Fibroblast of gingiva (primary cell): ENCODE results near the gene TAX1BP3.

Source experiments
- DNase-seq: peaks from one replicate; pipeline ENCODE4 v3.0.0-alpha.2; 2011; ENCODE audit warnings: low read depth

The TAX1BP3 gene

DNA sequence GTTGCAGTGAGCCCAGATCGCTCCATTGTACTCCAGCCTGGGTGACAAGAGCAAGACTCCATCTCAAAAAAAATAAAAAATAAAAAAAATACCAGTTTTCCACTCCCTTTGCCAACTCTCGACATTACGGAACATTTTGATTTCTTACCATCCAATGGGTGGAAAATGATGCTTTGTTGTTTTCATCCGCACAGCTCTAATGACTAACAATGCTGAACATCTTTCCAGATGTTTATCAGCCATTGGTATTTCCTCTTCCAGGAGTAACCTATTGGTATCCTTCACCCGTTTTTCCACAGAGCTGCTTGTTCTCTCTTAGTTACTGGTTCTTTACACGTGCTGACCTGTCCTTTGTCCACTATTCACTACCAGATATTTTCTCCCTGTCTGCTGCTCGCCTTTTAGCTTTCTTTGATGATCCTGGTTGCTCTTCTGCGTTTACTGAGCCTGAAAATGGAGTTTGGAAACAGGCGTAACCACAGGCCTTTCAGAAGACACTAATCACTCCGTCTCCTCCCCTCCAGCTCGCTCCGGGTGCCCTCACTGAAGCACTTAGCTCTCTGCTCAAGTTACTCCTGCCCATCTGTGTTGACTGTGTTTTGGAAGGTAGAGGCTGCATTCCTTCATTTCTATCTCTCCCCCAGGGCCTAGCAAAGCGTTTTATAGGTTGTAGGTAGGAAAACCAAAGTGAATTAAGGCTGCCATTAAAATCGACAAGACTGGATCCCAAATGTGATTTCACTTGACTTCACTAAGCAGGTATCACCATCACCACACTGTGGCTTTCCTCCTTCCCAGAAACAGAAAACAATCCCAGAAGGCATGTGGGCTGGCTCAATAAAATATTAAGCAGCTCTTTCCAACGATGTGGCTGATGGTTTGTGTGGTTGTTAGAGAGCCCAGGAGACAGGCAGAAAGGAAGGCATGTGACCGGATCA is 41.3 kb downstream of the TAX1BP3 start:
- DNase-seq: no peak

- DNase-seq: no peak
Observed at GRCh38 chr17:3622977-3623594, 45.3 kb downstream of the TAX1BP3 start.

- no peak for DNase-seq
Observed at GRCh38 chr17:3621146-3621720, 47.1 kb downstream of the TAX1BP3 start.

DNA sequence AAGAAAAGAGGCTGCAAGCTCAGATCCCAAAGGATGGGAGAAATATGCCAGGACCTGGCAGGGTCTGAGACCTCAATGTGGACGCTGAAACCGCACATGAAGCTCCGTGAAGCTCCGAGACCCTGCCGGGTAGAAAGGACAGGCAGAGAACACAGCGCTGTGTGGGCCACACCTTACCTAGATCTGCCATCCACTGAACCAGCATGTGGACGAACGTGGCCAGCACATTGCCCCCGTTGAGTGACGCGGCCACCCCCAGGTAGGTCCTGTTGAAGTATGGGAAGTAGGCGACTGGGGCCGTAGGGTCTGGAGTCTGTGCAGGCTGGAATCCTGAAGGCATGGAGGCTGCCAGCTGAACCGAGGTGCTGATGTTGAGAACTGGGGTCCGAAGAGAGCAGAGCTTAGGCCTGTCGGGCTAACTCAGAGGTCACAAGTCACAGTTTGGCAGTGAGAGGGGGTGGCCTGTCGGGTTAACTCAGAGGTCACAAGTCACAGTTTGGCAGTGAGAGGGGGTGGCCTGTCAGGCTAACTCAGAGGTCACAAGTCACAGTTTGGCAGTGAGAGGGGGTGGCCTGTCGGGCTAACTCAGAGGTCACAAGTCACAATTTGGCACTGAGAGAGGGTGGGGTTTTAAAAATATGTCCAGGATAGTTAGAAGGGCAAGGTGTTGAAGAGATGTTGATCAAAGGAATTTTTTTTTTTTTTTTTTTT is 53.1 kb downstream of the TAX1BP3 start:
- DNase-seq: no peak

DNA sequence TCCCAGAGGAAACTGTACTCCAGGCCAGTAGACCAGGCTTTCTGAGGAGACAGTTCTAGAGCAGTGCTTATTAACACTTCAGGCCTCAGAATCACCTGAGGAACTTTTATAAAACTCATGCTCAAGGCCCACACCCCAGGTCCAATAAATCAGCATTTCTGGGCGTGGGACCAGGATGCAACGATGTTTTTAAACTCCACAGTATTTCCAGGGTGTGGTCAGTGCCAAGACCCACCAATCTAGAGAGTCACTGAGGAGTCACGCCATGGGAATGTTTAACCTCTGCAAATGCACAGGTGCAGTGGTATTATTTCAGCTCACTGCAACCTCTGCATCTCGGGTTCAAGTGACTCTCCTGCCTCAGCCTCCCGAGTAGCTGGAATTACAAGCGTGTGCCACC is 55.3 kb downstream of the TAX1BP3 start:
- DNase-seq: no peak
